Astrocyte of the cerebellum (primary cell): ENCODE data around the gene AGXT.

ENCODE experiments used
- DNase-seq: peaks from one replicate; pipeline ENCODE4 v3.0.0-alpha.2; 2011; ENCODE audit warnings: low read depth
- H3K4me3 ChIP-seq: 2 replicates; pipeline ENCODE4 v1.5.1; 2011; ENCODE audit warnings: mild to moderate bottlenecking, low read depth, low read length, moderate library complexity
- CTCF ChIP-seq: IDR thresholded peaks from 2 replicates; pipeline ENCODE4 v1.5.1; 2012; ENCODE audit warnings: low read length, low read depth, moderate library complexity, mild to moderate bottlenecking; ENCODE audit errors: missing control alignments
- in situ Hi-C: cut with HindIII; loops from 2 replicates; pipeline ENCODE4 v1.10.0; 2017; ENCODE audit warnings: low sequenced_read_pairs

The AGXT gene

GRCh38 chr2:240889601-240890560 is 21.3 kb downstream of the AGXT start:
- H3K4me3 ChIP-seq: no peak overlapping the region
- DNase-seq: no peak
- in situ Hi-C loops: loop anchor here (5.0 kb wide), 1 partner anchor 67 kb away; no protein-coding TSS in a partner anchor
- no peak for TF ChIP-seq CTCF

GRCh38 chr2:240890691-240891090 is 22.1 kb downstream of the AGXT start:
- no peak for DNase-seq
- in situ Hi-C loops: loop anchor here (5.0 kb wide), 1 partner anchor 67 kb away; no protein-coding TSS in a partner anchor
- H3K4me3 ChIP-seq: no peak overlapping the region
- TF ChIP-seq CTCF: no peak

- TF ChIP-seq CTCF: no peak
- H3K4me3 ChIP-seq: no peak overlapping the region
- DNase-seq: no peak
- in situ Hi-C loops: loop anchor here (5.0 kb wide), 1 partner anchor 66 kb away; no protein-coding TSS in a partner anchor
Measured at GRCh38 chr2:240891492-240892340, 23.1 kb downstream of the AGXT start.

GRCh38 chr2:240892356-240892755 is 23.7 kb downstream of the AGXT start:
- in situ Hi-C loops: loop anchor here (5.0 kb wide), 1 partner anchor 65 kb away; no protein-coding TSS in a partner anchor
- no peak for DNase-seq
- no peak overlapping the region for H3K4me3 ChIP-seq
- TF ChIP-seq CTCF: no peak

GRCh38 chr2:240892925-240893324 is 24.3 kb downstream of the AGXT start:
- DNase-seq: no peak
- no peak for TF ChIP-seq CTCF
- in situ Hi-C loops: loop anchor here (5.0 kb wide), 1 partner anchor 64 kb away; no protein-coding TSS in a partner anchor
- H3K4me3 ChIP-seq: no peak overlapping the region

GRCh38 chr2:240893363-240893844 is 24.8 kb downstream of the AGXT start:
- DNase-seq: no peak
- TF ChIP-seq CTCF: no peak
- in situ Hi-C loops: loop anchor here (5.0 kb wide), 1 partner anchor 64 kb away; no protein-coding TSS in a partner anchor
- H3K4me3 ChIP-seq: no peak overlapping the region
